Astrocyte (in vitro differentiated cells and primary cell): ENCODE results near the gene RIIAD1. TPM values are rescaled to one million over a fixed set of nuclear protein-coding genes. Genes with fewer than 3 reads are reported as not detected.

Experiments used
- DNase-seq: peaks from one replicate; pipeline ENCODE4 v3.0.0-alpha.2; 2010; ENCODE audit warnings: low read depth
- FAIRE-seq: peaks from 2 replicates; lab custom pipeline; 2011; peaks lifted over from hg19 to GRCh38; lab: Jason Lieb, UNC
- H2AFZ ChIP-seq: 2 replicates; pipeline ENCODE4 v1.6.0; 2012; ENCODE audit warnings: low read depth, low read length, inconsistent platforms
- H3K27ac ChIP-seq: 2 replicates; pipeline ENCODE4 v1.5.1; 2011; ENCODE audit warnings: low read depth, low read length, inconsistent platforms
- H3K27me3 ChIP-seq: 2 replicates; pipeline ENCODE4 v1.6.0; 2011; ENCODE audit warnings: low read length, inconsistent platforms; ENCODE audit not compliant: insufficient read depth
- H3K36me3 ChIP-seq: 2 replicates; pipeline ENCODE4 v1.5.1; 2011; ENCODE audit warnings: low read length, inconsistent platforms; ENCODE audit not compliant: insufficient read depth
- H3K4me1 ChIP-seq: 2 replicates; pipeline ENCODE4 v1.5.1; 2011; ENCODE audit warnings: low read length, inconsistent platforms; ENCODE audit not compliant: insufficient read depth
- H3K4me2 ChIP-seq: 2 replicates; pipeline ENCODE4 v1.6.0; 2012; ENCODE audit warnings: low read length, inconsistent platforms
- H3K4me3 ChIP-seq: 2 replicates; pipeline ENCODE4 v1.5.1; 2011; ENCODE audit warnings: low read depth, mild to moderate bottlenecking, low read length, inconsistent platforms; ENCODE audit not compliant: insufficient read depth
- H3K79me2 ChIP-seq: 2 replicates; pipeline ENCODE4 v1.6.0; 2012; ENCODE audit warnings: mild to moderate bottlenecking, low read length, inconsistent platforms; ENCODE audit not compliant: insufficient read depth
- H3K9ac ChIP-seq: 2 replicates; pipeline ENCODE4 v1.6.0; 2012; ENCODE audit warnings: mild to moderate bottlenecking, low read length, inconsistent platforms
- H3K9me3 ChIP-seq: 2 replicates; pipeline ENCODE4 v1.5.1; 2012; ENCODE audit warnings: low read depth, mild to moderate bottlenecking, low read length, inconsistent platforms; ENCODE audit not compliant: insufficient read depth
- H4K20me1 ChIP-seq: 2 replicates; pipeline ENCODE4 v1.6.0; 2012; ENCODE audit warnings: low read length, inconsistent platforms; ENCODE audit not compliant: insufficient read depth
- H3K27ac Mint-ChIP-seq: one replicate; pipeline ENCODE4 v1.8.0; 2021; ENCODE audit warnings: mild to moderate bottlenecking, mixed read lengths; ENCODE audit not compliant: unreplicated experiment
- H3K27me3 Mint-ChIP-seq: one replicate; pipeline ENCODE4 v1.8.0; 2021; ENCODE audit warnings: low read depth, mixed read lengths; ENCODE audit not compliant: unreplicated experiment
- H3K36me3 Mint-ChIP-seq: one replicate; pipeline ENCODE4 v1.8.0; 2021; ENCODE audit warnings: low read depth, mixed read lengths; ENCODE audit not compliant: unreplicated experiment
- H3K4me1 Mint-ChIP-seq: one replicate; pipeline ENCODE4 v1.8.0; 2021; ENCODE audit warnings: low read depth, mixed read lengths; ENCODE audit not compliant: unreplicated experiment
- H3K4me3 Mint-ChIP-seq: one replicate; pipeline ENCODE4 v1.8.0; 2021; ENCODE audit warnings: mild to moderate bottlenecking, moderate library complexity, mixed read lengths; ENCODE audit not compliant: unreplicated experiment
- H3K9me3 Mint-ChIP-seq: one replicate; pipeline ENCODE4 v1.8.0; 2021; ENCODE audit warnings: mild to moderate bottlenecking, mixed read lengths; ENCODE audit not compliant: unreplicated experiment
- EZH2 ChIP-seq: IDR thresholded peaks from 2 replicates; pipeline ENCODE4 v1.6.1; 2012; ENCODE audit warnings: mild to moderate bottlenecking, low read length, inconsistent platforms; ENCODE audit not compliant: insufficient read depth
- total RNA-seq: library from RNA; stranded (reverse); gene quantifications from 2 replicates; pipeline ENCODE4 v1.2.1, GENCODE V29; 2021
- TF ChIP-seq, protein P1 (sequence below): IDR thresholded peaks from 2 replicates; pipeline ENCODE4 v1.5.1; 2011; ENCODE audit warnings: low read depth, mild to moderate bottlenecking, inconsistent platforms, low read length, moderate library complexity; ENCODE audit not compliant: insufficient read depth

Gene RIIAD1
- total RNA-seq, 1 donor from 2014 or later = not detected

- H3K4me2 ChIP-seq = no peak overlapping the region
- no peak overlapping the region for H3K27ac ChIP-seq
- peaks cover 51% of the 10 kb centered on the region for H3K27me3 ChIP-seq
- H3K27ac Mint-ChIP-seq = no peak overlapping the region
- peaks cover 3% of the 10 kb centered on the region for H3K4me1 ChIP-seq
- FAIRE-seq (no peak), DNase-seq (no peak)
- no peak overlapping the region for H3K4me3 ChIP-seq
- no peak overlapping the region for H3K9ac ChIP-seq
- peaks cover 3% of the 10 kb centered on the region for H3K36me3 Mint-ChIP-seq
- H3K9me3 ChIP-seq = no peaks in the 10 kb centered on the region
- H2AFZ ChIP-seq = no peak overlapping the region
- H3K4me3 Mint-ChIP-seq = no peak overlapping the region
- no peaks in the 10 kb centered on the region for H4K20me1 ChIP-seq
- peaks cover 58% of the 10 kb centered on the region for H3K27me3 Mint-ChIP-seq
- peaks cover 2% of the 10 kb centered on the region for H3K9me3 Mint-ChIP-seq
- peaks cover 9% of the 10 kb centered on the region for H3K4me1 Mint-ChIP-seq
- H3K36me3 ChIP-seq = no peaks in the 10 kb centered on the region
- TF ChIP-seq, protein P1, sequence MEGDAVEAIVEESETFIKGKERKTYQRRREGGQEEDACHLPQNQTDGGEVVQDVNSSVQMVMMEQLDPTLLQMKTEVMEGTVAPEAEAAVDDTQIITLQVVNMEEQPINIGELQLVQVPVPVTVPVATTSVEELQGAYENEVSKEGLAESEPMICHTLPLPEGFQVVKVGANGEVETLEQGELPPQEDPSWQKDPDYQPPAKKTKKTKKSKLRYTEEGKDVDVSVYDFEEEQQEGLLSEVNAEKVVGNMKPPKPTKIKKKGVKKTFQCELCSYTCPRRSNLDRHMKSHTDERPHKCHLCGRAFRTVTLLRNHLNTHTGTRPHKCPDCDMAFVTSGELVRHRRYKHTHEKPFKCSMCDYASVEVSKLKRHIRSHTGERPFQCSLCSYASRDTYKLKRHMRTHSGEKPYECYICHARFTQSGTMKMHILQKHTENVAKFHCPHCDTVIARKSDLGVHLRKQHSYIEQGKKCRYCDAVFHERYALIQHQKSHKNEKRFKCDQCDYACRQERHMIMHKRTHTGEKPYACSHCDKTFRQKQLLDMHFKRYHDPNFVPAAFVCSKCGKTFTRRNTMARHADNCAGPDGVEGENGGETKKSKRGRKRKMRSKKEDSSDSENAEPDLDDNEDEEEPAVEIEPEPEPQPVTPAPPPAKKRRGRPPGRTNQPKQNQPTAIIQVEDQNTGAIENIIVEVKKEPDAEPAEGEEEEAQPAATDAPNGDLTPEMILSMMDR = no peak
- TF ChIP-seq EZH2 = no peak
- no peaks in the 10 kb centered on the region for H3K79me2 ChIP-seq
Measured at GRCh38 chr1:151713874-151714273, 7.4 kb upstream of the RIIAD1 start.

DNA sequence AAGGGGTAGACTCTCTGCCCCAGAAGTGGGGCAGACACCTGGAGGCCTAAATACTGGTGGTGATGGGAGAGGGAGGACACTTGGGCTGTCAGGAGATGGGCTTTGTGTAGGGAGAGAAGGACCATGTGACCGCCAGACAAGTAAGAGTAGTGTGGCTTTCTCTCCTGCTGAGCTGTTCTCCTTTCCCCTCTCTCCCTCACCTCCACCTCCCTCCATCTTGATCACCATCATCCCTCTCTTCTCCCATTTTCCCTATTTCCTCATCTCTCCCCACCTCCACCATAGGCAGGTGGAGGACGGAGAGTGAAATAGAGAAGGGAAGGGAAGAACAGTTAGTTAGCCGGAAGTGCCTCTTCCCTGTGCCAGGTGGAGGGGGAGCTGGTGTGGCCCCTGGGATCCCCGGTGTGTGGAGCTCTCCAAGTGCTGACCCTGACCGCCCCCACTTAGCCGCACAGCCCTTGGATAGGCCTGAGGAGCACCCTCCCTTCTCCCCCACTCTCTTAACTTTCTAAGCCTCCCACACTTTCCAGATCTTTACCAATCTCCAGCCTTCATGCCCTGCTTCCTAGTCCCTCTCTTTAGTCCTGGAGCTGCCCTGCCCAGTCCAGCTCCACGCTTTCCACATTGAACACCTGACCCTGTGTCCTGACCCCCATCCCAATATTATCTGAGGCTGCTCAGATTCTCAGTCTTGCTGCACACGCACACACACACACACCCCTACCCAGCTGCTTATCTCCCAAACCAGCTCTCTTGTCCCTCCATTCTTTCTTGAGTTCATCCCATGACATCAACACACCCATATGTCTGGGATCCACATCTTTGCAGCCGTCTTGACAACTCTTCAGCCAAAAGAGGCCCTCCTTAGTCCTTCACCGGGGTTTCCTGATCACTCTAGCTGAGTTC is 6.2 kb upstream of the RIIAD1 start:
- DNase-seq (no peak), FAIRE-seq (no peak)
- Histone ChIP-seq H3K79me2 (no peaks in the 10 kb centered on the region), H3K36me3 (no peaks in the 10 kb centered on the region), H3K9me3 (no peaks in the 10 kb centered on the region), H3K9ac (no peak overlapping the region), H3K27ac (no peak overlapping the region), H3K4me2 (no peak overlapping the region), H3K27me3 (peaks cover 61% of the 10 kb centered on the region), H2AFZ (no peak overlapping the region), H3K4me3 (no peak overlapping the region), H4K20me1 (no peaks in the 10 kb centered on the region), H3K4me1 (peaks cover 3% of the 10 kb centered on the region)
- Mint-ChIP-seq H3K9me3 (peaks cover 2% of the 10 kb centered on the region), H3K4me1 (peaks cover 10% of the 10 kb centered on the region), H3K4me3 (no peak overlapping the region), H3K36me3 (peaks cover 3% of the 10 kb centered on the region), H3K27me3 (peaks cover 66% of the 10 kb centered on the region), H3K27ac (no peak overlapping the region)
- TF ChIP-seq, protein P1 = no peak
- no peak for TF ChIP-seq EZH2
